AG04450 (cell line): ENCODE measurements around the gene KRTAP10-2. TPM values are rescaled to one million over a fixed set of nuclear protein-coding genes. Genes with fewer than 3 reads are reported as not detected.
"Not testable (repeated sequence)": the region's sequence is repeated elsewhere in the genome, so short reads cannot be mapped to it uniquely, and the experiment has no call there.

ENCODE experiments used
- CTCF ChIA-PET: fragments of 300-600, 350-600 bp; formaldehyde crosslinking; extraction: SDS; loops from one replicate; lab custom pipeline; 2022; ENCODE audit warnings: antibody characterized with exemption, inconsistent platforms; lab: Charles Lee
- POLR2A ChIA-PET: fragments of 350-600 bp; formaldehyde crosslinking; extraction: SDS; loops from one replicate; lab custom pipeline; 2021; ENCODE audit warnings: antibody characterized with exemption, inconsistent platforms; lab: Yijun Ruan, JAX
- DNase-seq: peaks from one replicate; pipeline ENCODE4 v3.0.0-alpha.2; 2011; ENCODE audit warnings: low read depth, low spot score
- H3K27ac ChIP-seq: one replicate; pipeline ENCODE4 v1.5.1; 2012; ENCODE audit warnings: low read depth, low read length, control low read depth
- H3K27me3 ChIP-seq: one replicate; pipeline ENCODE4 v1.6.0; 2012; ENCODE audit warnings: low read length; ENCODE audit not compliant: control insufficient read depth, insufficient read depth
- H3K4me3 ChIP-seq: 2 replicates; pipeline ENCODE4 v1.5.1; 2011; ENCODE audit warnings: mild to moderate bottlenecking, low read depth, low read length, control low read depth
- H3K9me3 ChIP-seq: 2 replicates; pipeline ENCODE4 v1.5.1; 2012; ENCODE audit warnings: low read length; ENCODE audit not compliant: control insufficient read depth, insufficient read depth
- polyA plus RNA-seq: library from polyadenylated mRNA; depleted of rRNA; stranded (reverse); fragments of >200 nt; gene quantifications from 2 replicates; pipeline ENCODE4 v1.2.3, GENCODE V29; 2011
- TF ChIP-seq, protein P1 (sequence below): IDR thresholded peaks from 2 replicates; pipeline ENCODE4 v1.5.1; 2011; ENCODE audit warnings: low read depth, low read length, control low read depth, inconsistent platforms

Gene KRTAP10-2
- polyA plus RNA-seq, 1 experiment: not detected

- ChIA-PET POLR2A (no interaction called here), CTCF (no interaction called here)
- H3K27me3 ChIP-seq: no peaks in the 10 kb centered on the region
- no peak overlapping the region for H3K4me3 ChIP-seq
- no peak overlapping the region for H3K27ac ChIP-seq
- peaks cover 31% of the 10 kb centered on the region for H3K9me3 ChIP-seq
- no peak for DNase-seq
- TF ChIP-seq, protein P1, sequence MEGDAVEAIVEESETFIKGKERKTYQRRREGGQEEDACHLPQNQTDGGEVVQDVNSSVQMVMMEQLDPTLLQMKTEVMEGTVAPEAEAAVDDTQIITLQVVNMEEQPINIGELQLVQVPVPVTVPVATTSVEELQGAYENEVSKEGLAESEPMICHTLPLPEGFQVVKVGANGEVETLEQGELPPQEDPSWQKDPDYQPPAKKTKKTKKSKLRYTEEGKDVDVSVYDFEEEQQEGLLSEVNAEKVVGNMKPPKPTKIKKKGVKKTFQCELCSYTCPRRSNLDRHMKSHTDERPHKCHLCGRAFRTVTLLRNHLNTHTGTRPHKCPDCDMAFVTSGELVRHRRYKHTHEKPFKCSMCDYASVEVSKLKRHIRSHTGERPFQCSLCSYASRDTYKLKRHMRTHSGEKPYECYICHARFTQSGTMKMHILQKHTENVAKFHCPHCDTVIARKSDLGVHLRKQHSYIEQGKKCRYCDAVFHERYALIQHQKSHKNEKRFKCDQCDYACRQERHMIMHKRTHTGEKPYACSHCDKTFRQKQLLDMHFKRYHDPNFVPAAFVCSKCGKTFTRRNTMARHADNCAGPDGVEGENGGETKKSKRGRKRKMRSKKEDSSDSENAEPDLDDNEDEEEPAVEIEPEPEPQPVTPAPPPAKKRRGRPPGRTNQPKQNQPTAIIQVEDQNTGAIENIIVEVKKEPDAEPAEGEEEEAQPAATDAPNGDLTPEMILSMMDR: no peak
Measured at GRCh38 chr21:44576025-44576420, 24.7 kb upstream of the KRTAP10-2 start.

- H3K9me3 ChIP-seq: peaks cover 28% of the 10 kb centered on the region
- no peaks in the 10 kb centered on the region for H3K27me3 ChIP-seq
- H3K4me3 ChIP-seq: no peak overlapping the region
- no peak overlapping the region for H3K27ac ChIP-seq
- ChIA-PET POLR2A (no interaction called here), CTCF (no interaction called here)
- TF ChIP-seq, protein P1: no peak
- DNase-seq: no peak
Measured at GRCh38 chr21:44575307-44576024, 24.2 kb upstream of the KRTAP10-2 start.

GRCh38 chr21:44574457-44575306 lies 23.4 kb upstream of the KRTAP10-2 start:
- TF ChIP-seq, protein P1: no peak
- POLR2A ChIA-PET: no interaction called here
- CTCF ChIA-PET: no interaction called here
- Histone ChIP-seq H3K9me3 (peaks cover 20% of the 10 kb centered on the region), H3K27me3 (no peaks in the 10 kb centered on the region), H3K4me3 (no peak overlapping the region), H3K27ac (no peak overlapping the region)
- DNase-seq: no peak

DNA sequence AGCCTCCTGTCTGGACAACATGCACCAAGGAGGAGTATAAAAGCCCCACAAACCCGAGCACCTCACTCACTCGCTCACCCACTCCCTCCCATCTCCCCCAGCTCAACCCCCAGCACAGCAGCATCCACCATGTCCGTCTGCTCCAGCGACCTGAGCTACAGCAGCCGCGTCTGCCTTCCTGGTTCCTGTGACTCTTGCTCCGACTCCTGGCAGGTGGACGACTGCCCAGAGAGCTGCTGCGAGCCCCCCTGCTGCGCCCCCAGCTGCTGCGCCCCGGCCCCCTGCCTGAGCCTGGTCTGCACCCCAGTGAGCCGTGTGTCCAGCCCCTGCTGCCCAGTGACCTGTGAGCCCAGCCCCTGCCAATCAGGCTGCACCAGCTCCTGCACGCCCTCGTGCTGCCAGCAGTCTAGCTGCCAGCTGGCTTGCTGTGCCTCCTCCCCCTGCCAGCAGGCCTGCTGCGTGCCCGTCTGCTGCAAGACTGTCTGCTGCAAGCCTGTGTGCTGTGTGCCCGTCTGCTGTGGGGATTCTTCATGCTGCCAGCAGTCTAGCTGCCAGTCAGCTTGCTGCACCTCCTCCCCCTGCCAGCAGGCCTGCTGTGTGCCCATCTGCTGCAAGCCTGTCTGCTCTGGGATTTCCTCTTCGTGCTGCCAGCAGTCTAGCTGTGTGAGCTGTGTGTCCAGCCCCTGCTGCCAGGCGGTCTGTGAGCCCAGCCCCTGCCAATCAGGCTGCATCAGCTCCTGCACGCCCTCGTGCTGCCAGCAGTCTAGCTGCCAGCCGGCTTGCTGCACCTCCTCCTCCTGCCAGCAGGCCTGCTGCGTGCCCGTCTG lies 22.5 kb upstream of the KRTAP10-2 start, which contains the start of gene KRTAP10-4:
KRTAP10-4 (plus strand) TSS at position 100 of the 827 bp plus-strand sequence; CDS start at position 130, 30 bp downstream.
- DNase-seq, POLR2A ChIA-PET, CTCF ChIA-PET, H3K27me3 ChIP-seq, H3K4me3 ChIP-seq, H3K27ac ChIP-seq: not testable (repeated sequence)
- peaks cover 17% of the 10 kb centered on the region for H3K9me3 ChIP-seq

- TF ChIP-seq, protein P1: no peak
- Histone ChIP-seq H3K9me3 (peaks cover 18% of the 10 kb centered on the region), H3K27ac (no peak overlapping the region), H3K27me3 (no peaks in the 10 kb centered on the region), H3K4me3 (no peak overlapping the region)
- ChIA-PET CTCF (interaction anchor here (0.6 kb wide), 1 partner anchor 995 kb away, joined by 4 read pairs; no protein-coding TSS in a partner anchor), POLR2A (no interaction called here)
- no peak for DNase-seq
Measured at GRCh38 chr21:44572959-44573583, 21.8 kb upstream of the KRTAP10-2 start.
